K562 (cell line): ENCODE results near the gene PRKG1. TPM values are rescaled to one million over a fixed set of nuclear protein-coding genes. Genes with fewer than 3 reads are reported as not detected.

Experiments
- ATAC-seq: fragments of 200-7000 bp; cut with Tn5 transposase; 3 replicates; pipeline ENCODE4 v1.9.1; 2020; ENCODE audit warnings: moderate library complexity
- BruUV-seq: library from RNA; stranded (reverse); fragments of 400-500 nt; replicated peaks from 2 replicates; lab custom pipeline; 2021; lab: Mats Ljungman, UMichigan
- CTCF ChIA-PET: fragments of 300-600 bp; formaldehyde crosslinking; extraction: SDS; loops from one replicate; lab custom pipeline; 2021; ENCODE audit warnings: low intra/inter-chr PET ratio; lab: Yijun Ruan, JAX
- POLR2A ChIA-PET: fragments of 300-600, 350-650 bp; sonication (Branson Sonifier 250); formaldehyde crosslinking; extraction: SDS; loops from one replicate; lab custom pipeline; 2021; ENCODE audit warnings: antibody characterized with exemption, inconsistent platforms; lab: Yijun Ruan, JAX
- DNase-seq, 4 experiments: peaks; one replicate each; pipeline versions ENCODE4 v3.0.0 to v3.0.0-alpha.2; 2011 to 2018; ENCODE audit warnings: low spot score in 3 of 4, mixed read lengths in 3 of 4; ENCODE audit errors: extremely low read depth in 1 of 4
- FAIRE-seq: peaks from 2 replicates; lab custom pipeline; 2011; peaks lifted over from hg19 to GRCh38; lab: Jason Lieb, UNC
- H2AFZ ChIP-seq: 2 replicates; pipeline ENCODE4 v1.6.0; 2011; ENCODE audit warnings: low read depth, low read length, control low read depth, inconsistent platforms
- H3K27ac ChIP-seq: fragments of 200-600 bp; 3 replicates; pipeline ENCODE4 v1.8.0; 2011; ENCODE audit warnings: low read depth, mild to moderate bottlenecking, control low read depth, inconsistent platforms, low read length, moderate library complexity, mixed read lengths; ENCODE audit errors: extremely low read depth
- H3K27me3 ChIP-seq, 2 experiments: fragments of 300-600 bp in 1 of 2; 2 replicates in 1 of 2; 3 replicates in 1 of 2; pipeline versions ENCODE4 v1.6.0 to v1.8.0; 2011; ENCODE audit warnings: inconsistent platforms in 2 of 2, low read length in 2 of 2, mild to moderate bottlenecking in 1 of 2, mixed read lengths in 1 of 2, moderate library complexity in 1 of 2; ENCODE audit not compliant: control insufficient read depth in 2 of 2, insufficient read depth in 2 of 2
- H3K36me3 ChIP-seq: fragments of 300-600 bp; 3 replicates; pipeline ENCODE4 v1.8.0; 2011; ENCODE audit warnings: mild to moderate bottlenecking, low read length, inconsistent platforms; ENCODE audit not compliant: control insufficient read depth, insufficient read depth
- H3K4me1 ChIP-seq, 2 experiments: fragments of 200-600 bp in 1 of 2; replicated peaks in 1 of 2; 2 replicates in 1 of 2; 3 replicates in 1 of 2; pipeline versions ENCODE4 v1.5.1 to v1.8.0; 2011; ENCODE audit warnings: inconsistent platforms in 2 of 2, low read length in 2 of 2, mild to moderate bottlenecking in 1 of 2, mixed read lengths in 1 of 2, moderate library complexity in 1 of 2; ENCODE audit not compliant: control insufficient read depth in 2 of 2, insufficient read depth in 2 of 2
- H3K4me2 ChIP-seq: 2 replicates; pipeline ENCODE4 v1.6.1; 2011; ENCODE audit warnings: low read length, control low read depth, inconsistent platforms, mixed read lengths; ENCODE audit not compliant: insufficient read depth
- H3K4me3 ChIP-seq: fragments of 200-600 bp; sonication (generic), shearing (Covaris generic); 2 replicates; pipeline ENCODE4 v1.5.1; 2016; ENCODE audit warnings: control low read depth, inconsistent platforms
- H3K79me2 ChIP-seq: fragments of 200-600 bp; 3 replicates; pipeline ENCODE4 v1.8.0; 2011; ENCODE audit warnings: low read length, inconsistent platforms; ENCODE audit not compliant: control insufficient read depth, insufficient read depth
- H3K9ac ChIP-seq, 2 experiments: 2 replicates each; pipeline versions ENCODE4 v1.6.0 to v1.6.1; 2011; ENCODE audit warnings: low read depth in 2 of 2, low read length in 2 of 2, control low read depth in 1 of 2, inconsistent platforms in 1 of 2, mild to moderate bottlenecking in 1 of 2, mixed read lengths in 1 of 2; ENCODE audit not compliant: insufficient read depth in 1 of 2
- H3K9me1 ChIP-seq: one replicate; pipeline ENCODE4 v1.6.0; 2011; ENCODE audit warnings: inconsistent platforms, mild to moderate bottlenecking, low read length, moderate library complexity; ENCODE audit not compliant: control insufficient read depth, insufficient read depth
- H3K9me3 ChIP-seq: replicated peaks from 2 replicates; pipeline ENCODE4 v1.5.1; 2011; ENCODE audit warnings: low read depth, low read length, inconsistent platforms; ENCODE audit not compliant: control insufficient read depth, insufficient read depth
- H4K20me1 ChIP-seq: replicated peaks from 2 replicates; pipeline ENCODE4 v1.6.1; 2011; ENCODE audit warnings: low read length, inconsistent platforms, mixed read lengths; ENCODE audit not compliant: control insufficient read depth, insufficient read depth
- ATF3 ChIP-seq, 2 experiments: fragments of 450-650 bp in 1 of 2; sonication (generic) in 1 of 2; formaldehyde crosslinking in 1 of 2; IDR thresholded peaks in 1 of 2; conservative IDR thresholded peaks in 1 of 2; 2 replicates each; pipeline versions ENCODE4 v1.6.1 to v1.8.1; 2016 to 2023; ENCODE audit warnings: mild to moderate bottlenecking in 2 of 2, moderate library complexity in 2 of 2, inconsistent platforms in 1 of 2, missing genetic modification reagents in 1 of 2
- EP300 ChIP-seq: IDR thresholded peaks from 2 replicates; pipeline ENCODE4 v1.6.1; 2012; ENCODE audit warnings: low read length, improper control_type of control experiment
- MNT ChIP-seq, 2 experiments: fragments of 450-650 bp; conservative IDR thresholded peaks; 2 replicates each; pipeline ENCODE4 v1.6.1; 2017; ENCODE audit warnings: mild to moderate bottlenecking in 2 of 2, moderate library complexity in 2 of 2
- NUFIP1 ChIP-seq: fragments of 450-650 bp; IDR thresholded peaks from 2 replicates; pipeline ENCODE4 v1.6.1; 2018; ENCODE audit not compliant: partially characterized antibody
- PHF8 ChIP-seq: fragments of 200-600 bp; sonication (generic); IDR thresholded peaks from 2 replicates; pipeline ENCODE4 v1.6.1; 2012; ENCODE audit warnings: mixed run types, mild to moderate bottlenecking, inconsistent platforms, low read length, moderate library complexity, borderline replicate concordance
- POLR2B ChIP-seq: fragments of 450-650 bp; IDR thresholded peaks from 2 replicates; pipeline ENCODE4 v1.6.1; 2018; ENCODE audit warnings: low read depth; ENCODE audit not compliant: partially characterized antibody
- RBM14 ChIP-seq: fragments of 200-400 bp; formaldehyde crosslinking; IDR thresholded peaks from 2 replicates; pipeline ENCODE4 v1.6.1; 2018; ENCODE audit warnings: low read depth, mild to moderate bottlenecking, low read length, moderate library complexity, borderline replicate concordance; ENCODE audit not compliant: insufficient read depth
- THAP7 ChIP-seq: fragments of 250-450 bp; sonication (Bioruptor Pico); IDR thresholded peaks from 2 replicates; pipeline ENCODE4 v1.5.0; 2021
- ZBTB49 ChIP-seq: sonication (generic); formaldehyde crosslinking; IDR thresholded peaks from 2 replicates; pipeline ENCODE4 v1.8.0; 2022; ENCODE audit warnings: missing genetic modification reagents, mild to moderate bottlenecking, borderline replicate concordance
- ZBTB7A ChIP-seq: IDR thresholded peaks from 2 replicates; pipeline ENCODE4 v1.6.1; 2011; ENCODE audit warnings: low read depth, mild to moderate bottlenecking, low read length, moderate library complexity, borderline replicate concordance; ENCODE audit not compliant: control insufficient read depth
- ZFP30 ChIP-seq: fragments of 250-450 bp; sonication (Bioruptor Pico); IDR thresholded peaks from 2 replicates; pipeline ENCODE4 v1.8.0; 2022; ENCODE audit warnings: moderate library complexity, mild to moderate bottlenecking, inconsistent platforms, borderline replicate concordance
- ZNF41 ChIP-seq: fragments of 250-450 bp; sonication (Bioruptor Pico); conservative IDR thresholded peaks from 2 replicates; pipeline ENCODE4 v1.4.0; 2020; ENCODE audit warnings: mild to moderate bottlenecking
- WGBS: fragments of 100-300 bp; shearing (Covaris generic); methylation state at CpG from one replicate; pipeline ENCODE4 v1.1.6; 2016; ENCODE audit warnings: low coverage, mixed read lengths; ENCODE audit not compliant: insufficient coverage; ENCODE audit errors: missing lambda C conversion rate; 5-methylcytosine and 5-hydroxymethylcytosine counted together
- in situ Hi-C: fragments of 300-500 bp; cut with MboI; formaldehyde crosslinking; loops from 4 replicates; pipeline ENCODE4 v1.15.0; 2018; ENCODE audit warnings: inconsistent platforms, mixed read lengths
- intact Hi-C: fragments of 100-400 bp; cut with micrococcal nuclease; formaldehyde crosslinking; loops from 2 replicates; pipeline ENCODE4 v1.14.2; 2022
- polyA plus RNA-seq, 8 experiments: library from polyadenylated mRNA; depleted of rRNA in 4 of 8; stranded (reverse) in 5 of 8; unstranded in 3 of 8; fragments of >200 nt; fragmentation: Nextera tagmentation in 2 of 8; fragmentation: Illumina TruSeq in 1 of 8; extraction: Ambion mirVana in 2 of 8; extraction: Trizol in 1 of 8; gene quantifications; 2 replicates each; pipeline versions ENCODE4 v1.2.1 to v1.2.3, GENCODE V29; 2011 to 2014; ENCODE audit warnings: inconsistent platforms in 1 of 8, missing spikeins in 1 of 8
- total RNA-seq, 7 experiments: library from RNA; depleted of rRNA in 6 of 7; stranded (reverse); fragments of >200 nt in 6 of 7; fragmentation: Illumina TruSeq in 2 of 7; extraction: Trizol in 2 of 7; gene quantifications; 2 replicates each; pipeline versions ENCODE4 v1.2.1 to v1.2.3, GENCODE V29; 2011 to 2021; ENCODE audit warnings: low replicate concordance in 1 of 7

Gene PRKG1
- total and polyA plus RNA-seq, 9 of the 15 experiments (the other 6 are each of a cell fraction or from before 2014, with no cell fraction given): 0.22 TPM; not detected in 8

GRCh38 chr10:51188866-51189265, 114.6 kb downstream of the PRKG1 start:
- in situ Hi-C loops (no loop called here), intact Hi-C loops (no loop called here)
- ChIA-PET CTCF (no interaction called here), POLR2A (no interaction called here)
- no peaks in the 10 kb centered on the region for H3K27me3 ChIP-seq
- DNase-seq (no peak), FAIRE-seq (peak; percentile 15), ATAC-seq (no peak)
- no peaks in the 10 kb centered on the region for H4K20me1 ChIP-seq
- H3K4me1 ChIP-seq: no peaks in the 10 kb centered on the region
- no peak overlapping the region for H3K4me3 ChIP-seq
- H3K9me1 ChIP-seq: no peaks in the 10 kb centered on the region
- H3K79me2 ChIP-seq: no peaks in the 10 kb centered on the region
- no peaks in the 10 kb centered on the region for H3K9me3 ChIP-seq
- no peak overlapping the region for H3K4me2 ChIP-seq
- no peaks in the 10 kb centered on the region for H3K36me3 ChIP-seq
- H3K9ac ChIP-seq: no peak overlapping the region
- no peak overlapping the region for H3K27ac ChIP-seq
- 0% methylated on average over 2 of the region's 2 CpGs for WGBS
- BruUV-seq: no TSS peak
- no peak overlapping the region for H2AFZ ChIP-seq
- TF ChIP-seq THAP7 (CRISPR knock-in tag): no peak
- no peak for TF ChIP-seq ZBTB49 (CRISPR knock-in tag)
- TF ChIP-seq ZNF41 (CRISPR knock-in tag): no peak
- TF ChIP-seq POLR2B: no peak
- TF ChIP-seq MNT (conservative IDR thresholded peaks at IDR 0.05): no peak
- TF ChIP-seq NUFIP1: no peak
- no peak for TF ChIP-seq ATF3 (IDR thresholded peaks at IDR 0.05)
- no peak for TF ChIP-seq ATF3 (CRISPR knock-in tag; conservative IDR thresholded peaks at IDR 0.05)
- TF ChIP-seq EP300: no peak
- no peak for TF ChIP-seq ZBTB7A
- no peak for TF ChIP-seq PHF8
- no peak for TF ChIP-seq RBM14
- no peak for TF ChIP-seq ZFP30 (CRISPR knock-in tag)
